Measurements from ENCODE around the gene PAOX.

Gene PAOX

DNA sequence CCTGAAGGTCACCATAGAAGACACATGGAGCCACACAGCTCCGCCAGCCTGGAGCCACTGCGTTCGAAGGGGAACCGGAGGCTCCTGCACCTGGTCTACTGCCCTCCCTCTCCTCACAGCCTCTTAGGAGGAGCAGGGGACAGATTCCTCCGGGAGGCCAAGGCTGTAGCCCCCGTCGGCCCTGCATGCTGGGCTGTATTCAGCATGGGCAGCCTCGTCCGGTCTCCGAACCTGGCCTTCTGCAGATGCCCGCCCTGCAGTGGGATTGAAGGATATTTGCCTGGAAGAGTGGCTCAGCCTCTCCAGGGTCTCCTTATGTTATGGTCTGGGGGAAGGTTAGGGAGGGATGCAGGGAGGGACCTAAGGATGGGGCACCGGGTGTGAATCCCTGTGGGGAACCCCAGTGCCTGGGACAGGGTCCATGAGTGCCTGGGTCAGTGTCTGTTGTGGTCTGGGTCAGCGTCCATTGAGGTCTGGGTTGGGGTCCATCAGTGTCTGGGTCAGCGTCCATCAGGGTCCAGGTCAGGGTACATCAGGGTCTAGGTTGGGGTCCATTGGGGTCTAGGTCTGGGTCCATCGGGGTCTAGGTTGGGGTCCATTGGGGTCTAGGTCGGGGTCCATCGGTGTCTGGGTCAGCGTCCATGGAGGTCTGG, 61.7 kb downstream of the PAOX start:
- peak in 1 of 2 experiments; percentile 17 for DNase-seq
